Stimulated activated effector memory CD8-positive, alpha-beta T cell treated with anti-CD3 and anti-CD28 coated beads, Interleukin-12 subunit alpha, Interleukin-12 subunit beta, amount 100 ng/mL, for 72 hours (primary cell): ENCODE results near the gene TYK2.

ENCODE experiments used
- ATAC-seq: fragments of 150-1000 bp; cut with Tn5 transposase; 2 replicates; pipeline ENCODE4 v1.10.0; 2021
- DNase-seq, 2 donors: peaks; one replicate each; pipeline ENCODE4 v3.0.0; 2021 to 2022; ENCODE audit warnings: low spot score in 2 of 2
- H3K27ac Mint-ChIP-seq: one replicate; pipeline ENCODE4 v1.8.0; 2022; ENCODE audit warnings: mild to moderate bottlenecking, mixed read lengths
- H3K36me3 Mint-ChIP-seq: one replicate; pipeline ENCODE4 v1.8.0; 2022; ENCODE audit warnings: mild to moderate bottlenecking, mixed read lengths
- H3K4me1 Mint-ChIP-seq: one replicate; pipeline ENCODE4 v1.8.0; 2022; ENCODE audit warnings: mixed read lengths
- H3K4me3 Mint-ChIP-seq: one replicate; pipeline ENCODE4 v1.8.0; 2022; ENCODE audit warnings: mild to moderate bottlenecking, mixed read lengths
- H3K9me3 Mint-ChIP-seq: one replicate; pipeline ENCODE4 v1.8.0; 2022; ENCODE audit warnings: mixed read lengths

TYK2 gene

GRCh38 chr19:10320602-10321416 is 59.6 kb downstream of the TYK2 start:
- no peak for ATAC-seq
- H3K36me3 Mint-ChIP-seq, result peaks cover 92% of the 10 kb centered on the region
- H3K4me1 Mint-ChIP-seq, result peaks cover 8% of the 10 kb centered on the region
- no peak overlapping the region for H3K27ac Mint-ChIP-seq
- no peak for DNase-seq
- H3K9me3 Mint-ChIP-seq, result no peaks in the 10 kb centered on the region
- H3K4me3 Mint-ChIP-seq, result no peak overlapping the region

GRCh38 chr19:10318807-10319682 is 61.3 kb downstream of the TYK2 start:
- Mint-ChIP-seq H3K27ac (no peak overlapping the region), H3K9me3 (no peaks in the 10 kb centered on the region), H3K4me3 (no peak overlapping the region)

DNA sequence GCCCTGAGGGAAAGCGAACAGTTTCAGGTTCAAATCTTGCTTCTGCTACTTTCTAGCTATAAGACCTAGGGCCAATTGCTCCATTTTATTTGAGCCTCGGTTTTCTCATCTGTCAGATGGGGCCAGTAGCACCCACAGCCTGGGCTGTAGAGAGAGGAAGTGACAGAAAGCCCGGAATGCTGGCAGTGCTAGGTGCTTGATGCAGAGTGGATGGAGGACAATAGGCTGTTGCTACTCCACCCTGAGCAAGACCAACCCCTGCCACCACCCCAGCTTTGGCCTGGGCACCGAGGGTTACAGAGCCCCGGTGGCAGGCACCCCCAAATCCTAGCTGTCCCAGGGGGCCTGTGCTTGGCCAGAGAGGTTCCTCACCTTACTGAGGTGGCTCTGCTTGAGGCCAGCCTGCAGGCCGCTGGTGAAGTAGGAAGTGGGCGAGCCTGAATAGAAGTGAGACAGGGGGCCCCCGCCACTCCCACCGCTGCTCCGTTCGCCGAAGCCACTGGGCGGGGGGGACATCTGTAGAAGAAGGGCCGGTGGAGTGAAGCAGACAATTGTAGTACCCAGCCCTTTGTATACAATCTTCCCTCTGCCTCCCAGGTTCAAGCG is 62.4 kb downstream of the TYK2 start:
- Mint-ChIP-seq H3K36me3 (peaks cover 81% of the 10 kb centered on the region), H3K4me3 (no peak overlapping the region), H3K27ac (no peak overlapping the region), H3K9me3 (no peaks in the 10 kb centered on the region), H3K4me1 (peaks cover 22% of the 10 kb centered on the region)
- DNase-seq (no peak), ATAC-seq (no peak)

More at GRCh38 chr19:10318807-10319682, 61.3 kb downstream of the TYK2 start:
- H3K36me3 Mint-ChIP-seq, result peaks cover 86% of the 10 kb centered on the region
- ATAC-seq (no peak), DNase-seq (no peak)
- peaks cover 22% of the 10 kb centered on the region for H3K4me1 Mint-ChIP-seq

GRCh38 chr19:10317045-10317856 is 63.1 kb downstream of the TYK2 start:
- H3K27ac Mint-ChIP-seq, result no peak overlapping the region
- H3K4me1 Mint-ChIP-seq, result peaks cover 22% of the 10 kb centered on the region
- H3K4me3 Mint-ChIP-seq, result no peak overlapping the region
- H3K36me3 Mint-ChIP-seq, result peaks cover 75% of the 10 kb centered on the region
- no peaks in the 10 kb centered on the region for H3K9me3 Mint-ChIP-seq
- no peak for ATAC-seq
- DNase-seq, result no peak

DNA sequence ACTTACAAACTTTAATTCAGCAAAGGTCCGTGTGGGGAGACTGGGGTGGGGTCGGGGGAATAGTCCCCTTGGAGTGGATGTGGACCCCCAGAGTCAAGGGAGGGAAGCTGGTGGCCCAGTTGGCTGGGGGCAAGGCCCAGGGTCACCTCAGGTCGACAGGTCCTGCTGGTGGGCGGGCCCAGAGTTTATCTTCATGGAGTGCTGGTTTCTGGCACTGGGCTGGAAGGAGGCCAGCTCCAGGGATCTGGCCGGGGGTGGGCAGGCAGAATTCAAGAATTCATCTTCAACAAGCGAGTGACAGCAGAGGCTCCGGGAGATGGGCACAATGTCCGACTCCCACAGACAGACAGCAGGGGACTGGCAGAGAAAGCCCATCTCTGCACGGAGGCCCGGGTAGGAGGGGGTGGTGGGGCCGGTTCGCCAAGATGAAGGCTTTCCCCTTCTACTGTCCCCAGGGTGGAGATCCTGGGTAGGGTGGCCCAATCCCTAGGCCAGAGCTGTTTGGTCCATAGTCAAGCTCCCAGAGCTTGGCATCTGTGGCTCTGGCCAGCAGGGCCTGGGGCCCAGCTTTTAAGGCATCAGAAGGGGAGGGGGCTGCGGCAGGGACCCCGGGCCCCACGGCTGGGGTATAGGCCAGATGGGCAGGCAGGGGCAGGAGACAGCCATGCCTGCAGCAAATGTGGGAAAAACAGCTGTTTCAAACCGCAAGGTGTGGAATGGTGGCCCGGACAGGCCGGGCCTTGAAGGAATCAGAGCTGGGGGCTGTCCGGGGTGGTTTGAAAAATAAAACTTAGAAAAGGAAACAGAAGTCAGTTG is 63.9 kb downstream of the TYK2 start:
- peak; percentile 26 for ATAC-seq

DNA sequence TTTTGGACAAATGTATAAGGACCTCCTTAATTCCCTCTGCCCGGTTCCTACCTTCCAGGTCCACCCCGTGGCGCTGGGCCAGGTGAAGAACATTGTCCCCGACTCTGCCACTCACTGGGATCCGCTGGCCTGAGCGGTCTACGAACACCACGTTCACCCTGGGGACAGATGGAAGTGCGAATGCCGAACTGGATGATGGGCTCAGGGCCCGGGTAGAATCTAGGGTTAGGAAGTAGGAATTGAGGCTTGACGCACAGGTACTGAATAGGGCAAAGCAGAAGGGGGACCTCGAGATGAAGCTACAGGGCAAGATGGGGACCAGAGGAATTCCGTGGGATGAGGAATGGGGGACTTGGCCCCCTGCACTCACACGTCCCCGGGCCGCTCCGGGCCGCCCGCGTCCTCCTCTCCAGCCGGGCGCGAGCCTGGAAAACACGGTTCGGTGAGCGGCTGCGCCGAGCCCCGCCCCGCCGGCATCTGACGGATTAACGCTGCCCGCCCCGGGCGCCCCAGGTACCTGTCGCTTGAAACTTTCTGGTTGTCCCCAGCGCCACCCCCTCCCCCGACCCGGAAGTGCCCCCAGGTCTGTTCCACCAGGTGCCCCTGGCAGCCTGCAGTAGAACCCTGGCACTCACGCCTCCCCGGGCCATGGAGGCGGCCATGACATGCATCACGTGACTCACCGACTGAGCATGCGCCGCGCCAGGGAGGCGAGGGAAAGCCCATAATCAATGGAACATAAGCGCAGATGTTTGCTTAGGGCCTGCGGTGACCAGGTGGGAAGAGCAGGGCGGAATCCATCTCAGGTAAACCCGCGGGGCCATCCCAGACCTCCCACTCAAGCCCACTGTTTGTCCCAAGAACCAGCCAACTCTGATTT is 64.8 kb downstream of the TYK2 start, which contains the start of gene FDX2:
Gene FDX2, minus strand, starts transcription at position 681 of the 880 bp plus-strand sequence. Its CDS starts 19 bp downstream, at position 662.
- Mint-ChIP-seq H3K4me1 (peaks cover 22% of the 10 kb centered on the region), H3K4me3 (peak within 1 kb of the TSS; percentile 84), H3K9me3 (no peaks in the 10 kb centered on the region), H3K27ac (peak within 1 kb of the TSS; percentile 83), H3K36me3 (peaks cover 63% of the 10 kb centered on the region)
- DNase-seq, result peak; percentile 80 to 95
- ATAC-seq, result peak; percentile 85

More for the DNA sequence above, 63.9 kb downstream of the TYK2 start:
- no peaks in the 10 kb centered on the region for H3K9me3 Mint-ChIP-seq
- H3K4me1 Mint-ChIP-seq, result peaks cover 22% of the 10 kb centered on the region
- peak overlapping the region; percentile 83 for H3K27ac Mint-ChIP-seq
- peaks cover 67% of the 10 kb centered on the region for H3K36me3 Mint-ChIP-seq
- no peak for DNase-seq
- peak overlapping the region; percentile 84 for H3K4me3 Mint-ChIP-seq

DNA sequence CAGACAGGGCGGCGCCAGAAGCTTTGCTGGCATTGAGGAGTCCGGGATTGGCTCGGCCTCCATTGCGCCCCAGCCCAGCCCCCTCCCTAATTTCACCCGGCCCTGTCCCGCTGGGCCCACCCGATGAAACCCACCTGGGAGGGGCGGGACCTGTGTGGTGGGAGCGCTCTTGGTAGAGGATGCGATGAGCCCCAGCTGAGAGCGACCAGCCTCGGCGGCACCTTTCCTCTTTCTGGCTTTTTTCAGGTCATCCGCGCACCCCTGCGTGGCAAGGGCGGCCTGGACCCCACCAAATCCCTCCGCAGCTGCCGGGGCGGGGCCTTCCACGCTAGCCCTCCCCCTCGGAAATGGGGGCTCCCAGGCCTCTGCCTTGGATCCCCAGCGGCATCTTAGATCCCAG is 70.9 kb downstream of the TYK2 start, which contains the start of gene ZGLP1:
Gene ZGLP1, minus strand, starts transcription at position 393 of the 400 bp plus-strand sequence.
- no peak for ATAC-seq
- H3K4me3 Mint-ChIP-seq, result no peak within 1 kb of the TSS
- H3K4me1 Mint-ChIP-seq, result peaks cover 5% of the 10 kb centered on the region
- no peak within 1 kb of the TSS for H3K27ac Mint-ChIP-seq
- H3K36me3 Mint-ChIP-seq, result peaks cover 7% of the 10 kb centered on the region
- no peaks in the 10 kb centered on the region for H3K9me3 Mint-ChIP-seq
- no peak for DNase-seq

DNA sequence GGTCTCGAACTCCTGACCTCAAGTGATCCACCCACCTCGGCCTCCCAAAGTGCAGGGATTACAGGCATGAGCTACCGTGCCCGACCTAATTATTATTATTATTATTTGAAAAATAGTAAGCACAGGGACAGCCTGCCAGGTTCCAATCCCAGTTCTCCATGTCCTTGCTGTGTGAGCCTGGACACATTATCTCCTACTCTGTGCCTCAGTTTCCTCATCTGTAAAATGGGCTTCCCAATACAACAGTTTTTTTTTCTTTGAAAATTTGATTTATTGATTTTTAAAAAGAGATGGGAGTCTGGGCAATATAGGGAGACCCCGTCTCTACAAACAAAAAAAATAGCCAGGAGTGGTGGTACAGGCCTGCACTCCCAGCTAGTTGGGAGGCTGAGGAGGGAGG is 74.0 kb downstream of the TYK2 start:
- Mint-ChIP-seq H3K27ac (no peak overlapping the region), H3K4me3 (no peak overlapping the region), H3K9me3 (no peaks in the 10 kb centered on the region), H3K36me3 (no peaks in the 10 kb centered on the region), H3K4me1 (peaks cover 20% of the 10 kb centered on the region)
- ATAC-seq (no peak), DNase-seq (no peak)

DNA sequence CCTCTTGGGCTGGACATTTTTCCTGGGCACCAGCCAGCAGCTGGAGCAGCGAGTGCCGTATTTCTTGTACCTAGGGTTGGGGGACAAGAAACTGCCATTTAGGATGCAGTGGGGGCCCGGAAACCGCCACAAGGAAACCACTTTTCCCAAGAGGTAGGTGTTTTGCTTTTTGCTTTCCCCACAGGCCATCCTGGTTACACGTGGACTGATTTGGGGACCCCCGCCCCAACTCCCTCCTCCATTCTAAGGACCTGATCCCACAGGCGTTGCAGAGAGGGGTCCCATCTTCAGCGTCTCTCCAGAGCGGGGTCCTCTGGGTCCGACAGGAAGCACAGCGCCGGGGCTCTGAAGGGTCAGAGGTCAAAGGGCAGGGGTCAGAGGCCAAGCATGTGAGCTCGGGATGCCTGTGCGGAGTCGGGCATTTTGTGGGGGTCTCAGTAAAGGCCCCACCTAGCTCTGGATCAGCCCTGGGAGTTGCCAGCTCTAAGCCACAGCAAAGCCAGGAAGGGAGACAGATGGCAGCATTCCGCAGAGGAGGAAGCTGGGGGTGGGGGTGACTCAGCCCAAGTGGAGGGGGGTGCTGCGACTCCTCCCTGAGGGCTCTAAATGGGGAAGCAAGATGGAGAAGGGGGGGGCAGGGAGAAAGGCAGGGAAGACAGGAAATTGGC is 75.1 kb downstream of the TYK2 start:
- no peak overlapping the region for H3K4me3 Mint-ChIP-seq
- H3K36me3 Mint-ChIP-seq, result no peaks in the 10 kb centered on the region
- ATAC-seq (no peak), DNase-seq (no peak)
- peaks cover 20% of the 10 kb centered on the region for H3K4me1 Mint-ChIP-seq
- peak overlapping the region; percentile 74 for H3K27ac Mint-ChIP-seq
- no peaks in the 10 kb centered on the region for H3K9me3 Mint-ChIP-seq
